GM19395 (cell line): Measurements from ENCODE around the gene CELSR1.
"Not testable (repeated sequence)": the region's sequence is repeated elsewhere in the genome, so short reads cannot be mapped to it uniquely, and the experiment has no call there.

Experiments used
- ATAC-seq: cut with Tn5 transposase; IDR thresholded peaks from one replicate; pipeline ENCODE4 v1.9.1; 2021; ENCODE audit warnings: mild to moderate bottlenecking, moderate library complexity; ENCODE audit not compliant: unreplicated experiment

Gene CELSR1

GRCh38 chr22:46514592-46515207, 22.7 kb downstream of the CELSR1 start:
- ATAC-seq, result no peak

- no peak for ATAC-seq
These were observed 23.4 kb downstream of the CELSR1 start for GRCh38 chr22:46513908-46514550.

GRCh38 chr22:46512683-46513082, 24.7 kb downstream of the CELSR1 start:
- ATAC-seq, result no peak

- ATAC-seq, result no peak
These were observed 25.4 kb downstream of the CELSR1 start for GRCh38 chr22:46512039-46512370.

- ATAC-seq, result no peak
These were observed 26.0 kb downstream of the CELSR1 start for GRCh38 chr22:46511151-46512038.

GRCh38 chr22:46509416-46510089, 27.9 kb downstream of the CELSR1 start:
- no peak for ATAC-seq

- ATAC-seq, result no peak
These were observed 28.9 kb downstream of the CELSR1 start for GRCh38 chr22:46508491-46508999.

- no peak for ATAC-seq
These were observed 29.7 kb downstream of the CELSR1 start for GRCh38 chr22:46507451-46508425.

- no peak for ATAC-seq
These were observed 32.8 kb downstream of the CELSR1 start for GRCh38 chr22:46504584-46504983.

- no peak for ATAC-seq
These were observed 34.8 kb downstream of the CELSR1 start for GRCh38 chr22:46502440-46503175.

- ATAC-seq, result no peak
These were observed 35.7 kb downstream of the CELSR1 start for GRCh38 chr22:46501701-46502100.

GRCh38 chr22:46501265-46501664, 36.2 kb downstream of the CELSR1 start:
- not testable (repeated sequence) for ATAC-seq

GRCh38 chr22:46500201-46500600, 37.2 kb downstream of the CELSR1 start:
- no peak for ATAC-seq

GRCh38 chr22:46499805-46500189, 37.6 kb downstream of the CELSR1 start:
- no peak for ATAC-seq

- no peak for ATAC-seq
These were observed 45.5 kb downstream of the CELSR1 start for GRCh38 chr22:46491946-46492345.

GRCh38 chr22:46490538-46490937, 46.9 kb downstream of the CELSR1 start:
- ATAC-seq, result no peak

GRCh38 chr22:46486996-46487717, 50.3 kb downstream of the CELSR1 start:
- no peak for ATAC-seq

- no peak for ATAC-seq
These were observed 52.4 kb downstream of the CELSR1 start for GRCh38 chr22:46484861-46485595.
